Panc1 (cell line): ENCODE results near the gene ERG28. TPM values are rescaled to one million over a fixed set of nuclear protein-coding genes. Genes with fewer than 3 reads are reported as not detected.

Experiments used
- ATAC-seq: fragments of 200-7000 bp; cut with Tn5 transposase; 2 replicates; pipeline ENCODE4 v1.9.1; 2020; ENCODE audit warnings: mild to moderate bottlenecking, moderate library complexity
- BruUV-seq: library from RNA; stranded (reverse); fragments of 400-500 nt; replicated peaks from 2 replicates; lab custom pipeline; 2021; lab: Mats Ljungman, UMichigan
- CTCF ChIA-PET: fragments of 300-600 bp; sonication (Branson Sonifier 250); formaldehyde crosslinking; loops from one replicate; lab custom pipeline; 2022; ENCODE audit warnings: antibody characterized with exemption; lab: Charles Lee
- POLR2A ChIA-PET: fragments of 300-600 bp; sonication (Branson Sonifier 250); formaldehyde crosslinking; loops from one replicate; lab custom pipeline; 2022; ENCODE audit warnings: antibody characterized with exemption; lab: Charles Lee
- DNase-seq: peaks from one replicate; pipeline ENCODE4 v3.0.0-alpha.2; 2010; ENCODE audit warnings: low read depth, low spot score
- H3K27ac ChIP-seq: 2 replicates; pipeline ENCODE4 v1.5.1; 2011; ENCODE audit warnings: mild to moderate bottlenecking, low read length, inconsistent platforms
- H3K27me3 ChIP-seq: fragments of 200-500 bp; sonication (Bioruptor generic); 2 replicates; pipeline ENCODE4 v1.6.0; 2014; ENCODE audit warnings: low read length, inconsistent platforms; ENCODE audit not compliant: control insufficient read depth, insufficient read depth
- H3K36me3 ChIP-seq: fragments of 200-500 bp; sonication (Bioruptor generic); 2 replicates; pipeline ENCODE4 v1.5.1; 2014; ENCODE audit warnings: inconsistent platforms, mild to moderate bottlenecking, low read length, moderate library complexity; ENCODE audit not compliant: control insufficient read depth, insufficient read depth
- H3K4me1 ChIP-seq: 2 replicates; pipeline ENCODE4 v1.5.1; 2011; ENCODE audit warnings: inconsistent platforms, mild to moderate bottlenecking, low read length, moderate library complexity; ENCODE audit not compliant: control insufficient read depth, insufficient read depth
- H3K4me3 ChIP-seq, 2 experiments: 2 replicates each; pipeline ENCODE4 v1.5.1; 2011 to 2012; ENCODE audit warnings: low read depth in 2 of 2, low read length in 2 of 2, mild to moderate bottlenecking in 2 of 2, inconsistent platforms in 1 of 2, moderate library complexity in 1 of 2
- H3K9me3 ChIP-seq: fragments of 200-500 bp; sonication (Bioruptor generic); 2 replicates; pipeline ENCODE4 v1.5.1; 2014; ENCODE audit warnings: low read depth, mild to moderate bottlenecking, inconsistent platforms, low read length, moderate library complexity; ENCODE audit not compliant: control insufficient read depth, insufficient read depth
- POLR2AphosphoS5 ChIP-seq: IDR thresholded peaks from 2 replicates; pipeline ENCODE4 v1.6.1; 2012; ENCODE audit warnings: mild to moderate bottlenecking, low read depth, low read length, moderate library complexity
- SIN3A ChIP-seq: IDR thresholded peaks from 2 replicates; pipeline ENCODE4 v1.6.1; 2012; ENCODE audit warnings: low read depth, mild to moderate bottlenecking, low read length, moderate library complexity, borderline replicate concordance; ENCODE audit not compliant: insufficient read depth
- TCF7L2 ChIP-seq: IDR thresholded peaks from 2 replicates; pipeline ENCODE4 v1.6.1; 2011; ENCODE audit warnings: mild to moderate bottlenecking, low read depth, low read length, inconsistent platforms
- in situ Hi-C: cut with HindIII; loops from 2 replicates; pipeline ENCODE4 v1.10.0; 2016; ENCODE audit warnings: low sequenced_read_pairs, low pct_unique_long_range_greater_than_20kb
- intact Hi-C: fragments of 100-400 bp; cut with micrococcal nuclease; formaldehyde crosslinking; loops from one replicate; pipeline ENCODE4 v1.10.0; 2022; ENCODE audit not compliant: unreplicated experiment
- total RNA-seq: library from RNA; stranded (reverse); gene quantifications from one replicate; pipeline ENCODE4 v1.2.1, GENCODE V29; 2021; ENCODE audit not compliant: unreplicated experiment
- TF ChIP-seq, protein P1 (sequence below): fragments of 450-650 bp; IDR thresholded peaks from 2 replicates; pipeline ENCODE4 v1.5.1; 2017; ENCODE audit warnings: mild to moderate bottlenecking
- TF ChIP-seq, protein P2 (sequence below), 2 experiments: IDR thresholded peaks; 2 replicates each; pipeline ENCODE4 v1.6.1; 2011 to 2012; ENCODE audit warnings: low read depth in 2 of 2, control low read depth in 1 of 2, low read length in 1 of 2, mild to moderate bottlenecking in 1 of 2, moderate library complexity in 1 of 2; ENCODE audit not compliant: insufficient read depth in 1 of 2

ERG28 gene
- total RNA-seq, 1 experiment from 2014 or later, result 23.1 TPM

DNA sequence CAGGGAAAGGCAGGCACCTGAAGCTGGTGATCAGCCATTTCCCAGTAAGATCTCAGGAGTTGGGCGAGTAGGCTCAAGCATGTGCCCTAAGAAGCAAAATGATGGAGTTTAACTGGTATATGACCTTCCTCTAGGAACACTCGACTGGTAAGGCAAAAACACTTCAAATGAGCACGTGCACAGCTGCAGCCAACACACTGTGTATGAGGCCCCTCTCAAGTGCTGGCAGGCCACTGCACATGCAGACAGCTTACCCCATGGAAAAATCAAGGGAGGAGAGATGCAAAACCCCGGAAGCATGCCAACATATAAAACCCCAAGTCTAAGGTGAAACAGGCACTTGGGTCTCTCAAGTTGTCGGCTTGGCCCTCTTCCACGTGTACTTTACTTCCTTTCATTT, 39.6 kb upstream of the ERG28 start:
- no peaks in the 10 kb centered on the region for H3K4me1 ChIP-seq
- H3K27me3 ChIP-seq, result no peaks in the 10 kb centered on the region
- in situ Hi-C loops (no loop called here), intact Hi-C loops (no loop called here)
- H3K9me3 ChIP-seq, result no peaks in the 10 kb centered on the region
- H3K36me3 ChIP-seq, result no peaks in the 10 kb centered on the region; the same call in 1 of the 2 replicates
- ATAC-seq (no peak), DNase-seq (no peak)
- ChIA-PET CTCF (no interaction called here), POLR2A (no interaction called here)
- TF ChIP-seq, protein P1, sequence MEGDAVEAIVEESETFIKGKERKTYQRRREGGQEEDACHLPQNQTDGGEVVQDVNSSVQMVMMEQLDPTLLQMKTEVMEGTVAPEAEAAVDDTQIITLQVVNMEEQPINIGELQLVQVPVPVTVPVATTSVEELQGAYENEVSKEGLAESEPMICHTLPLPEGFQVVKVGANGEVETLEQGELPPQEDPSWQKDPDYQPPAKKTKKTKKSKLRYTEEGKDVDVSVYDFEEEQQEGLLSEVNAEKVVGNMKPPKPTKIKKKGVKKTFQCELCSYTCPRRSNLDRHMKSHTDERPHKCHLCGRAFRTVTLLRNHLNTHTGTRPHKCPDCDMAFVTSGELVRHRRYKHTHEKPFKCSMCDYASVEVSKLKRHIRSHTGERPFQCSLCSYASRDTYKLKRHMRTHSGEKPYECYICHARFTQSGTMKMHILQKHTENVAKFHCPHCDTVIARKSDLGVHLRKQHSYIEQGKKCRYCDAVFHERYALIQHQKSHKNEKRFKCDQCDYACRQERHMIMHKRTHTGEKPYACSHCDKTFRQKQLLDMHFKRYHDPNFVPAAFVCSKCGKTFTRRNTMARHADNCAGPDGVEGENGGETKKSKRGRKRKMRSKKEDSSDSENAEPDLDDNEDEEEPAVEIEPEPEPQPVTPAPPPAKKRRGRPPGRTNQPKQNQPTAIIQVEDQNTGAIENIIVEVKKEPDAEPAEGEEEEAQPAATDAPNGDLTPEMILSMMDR, result no peak
- no peak for TF ChIP-seq SIN3A
- TF ChIP-seq TCF7L2, result no peak
- no peak for TF ChIP-seq POLR2AphosphoS5
- TF ChIP-seq, protein P2, sequence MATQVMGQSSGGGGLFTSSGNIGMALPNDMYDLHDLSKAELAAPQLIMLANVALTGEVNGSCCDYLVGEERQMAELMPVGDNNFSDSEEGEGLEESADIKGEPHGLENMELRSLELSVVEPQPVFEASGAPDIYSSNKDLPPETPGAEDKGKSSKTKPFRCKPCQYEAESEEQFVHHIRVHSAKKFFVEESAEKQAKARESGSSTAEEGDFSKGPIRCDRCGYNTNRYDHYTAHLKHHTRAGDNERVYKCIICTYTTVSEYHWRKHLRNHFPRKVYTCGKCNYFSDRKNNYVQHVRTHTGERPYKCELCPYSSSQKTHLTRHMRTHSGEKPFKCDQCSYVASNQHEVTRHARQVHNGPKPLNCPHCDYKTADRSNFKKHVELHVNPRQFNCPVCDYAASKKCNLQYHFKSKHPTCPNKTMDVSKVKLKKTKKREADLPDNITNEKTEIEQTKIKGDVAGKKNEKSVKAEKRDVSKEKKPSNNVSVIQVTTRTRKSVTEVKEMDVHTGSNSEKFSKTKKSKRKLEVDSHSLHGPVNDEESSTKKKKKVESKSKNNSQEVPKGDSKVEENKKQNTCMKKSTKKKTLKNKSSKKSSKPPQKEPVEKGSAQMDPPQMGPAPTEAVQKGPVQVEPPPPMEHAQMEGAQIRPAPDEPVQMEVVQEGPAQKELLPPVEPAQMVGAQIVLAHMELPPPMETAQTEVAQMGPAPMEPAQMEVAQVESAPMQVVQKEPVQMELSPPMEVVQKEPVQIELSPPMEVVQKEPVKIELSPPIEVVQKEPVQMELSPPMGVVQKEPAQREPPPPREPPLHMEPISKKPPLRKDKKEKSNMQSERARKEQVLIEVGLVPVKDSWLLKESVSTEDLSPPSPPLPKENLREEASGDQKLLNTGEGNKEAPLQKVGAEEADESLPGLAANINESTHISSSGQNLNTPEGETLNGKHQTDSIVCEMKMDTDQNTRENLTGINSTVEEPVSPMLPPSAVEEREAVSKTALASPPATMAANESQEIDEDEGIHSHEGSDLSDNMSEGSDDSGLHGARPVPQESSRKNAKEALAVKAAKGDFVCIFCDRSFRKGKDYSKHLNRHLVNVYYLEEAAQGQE (IDR thresholded peaks at IDR 0.05; ENCODE audit: insufficient read depth in 1 of 2, low read depth in 2 of 2, low read length in 1 of 2), result no peak
- no peak overlapping the region for H3K27ac ChIP-seq
- BruUV-seq, result no TSS peak
- H3K4me3 ChIP-seq, result no peak overlapping the region

DNA sequence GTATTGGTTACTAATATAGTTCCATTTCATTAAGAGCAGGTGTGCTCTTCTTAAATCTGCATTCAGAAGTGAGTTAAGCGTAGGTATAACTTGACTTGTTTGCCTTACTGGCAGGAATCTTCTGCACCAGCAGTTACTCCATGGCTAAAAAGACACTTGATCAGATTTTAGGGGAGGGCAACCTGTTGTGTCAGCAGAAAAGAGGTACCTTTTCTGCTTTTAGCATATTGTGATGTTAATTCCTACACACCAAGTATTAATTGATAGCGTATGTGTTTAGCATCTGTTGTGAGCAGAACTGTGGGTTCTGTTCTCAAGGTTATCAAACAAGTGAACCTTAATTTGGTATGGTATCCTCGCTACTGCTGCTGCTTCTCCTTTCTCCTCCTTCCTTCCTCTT, 38.7 kb upstream of the ERG28 start:
- CTCF ChIA-PET, result no interaction called here
- intact Hi-C loops, result no loop called here
- H3K27ac ChIP-seq, result no peak overlapping the region
- ATAC-seq (no peak), DNase-seq (no peak)
- no peak overlapping the region for H3K4me3 ChIP-seq
- H3K36me3 ChIP-seq, result no peaks in the 10 kb centered on the region; the same call in 1 of the 2 replicates
- TF ChIP-seq, protein P1, result no peak
- no peak for TF ChIP-seq POLR2AphosphoS5
- TF ChIP-seq TCF7L2, result no peak
- TF ChIP-seq SIN3A, result no peak
- TF ChIP-seq, protein P2 (IDR thresholded peaks at IDR 0.05; ENCODE audit: insufficient read depth in 1 of 2, low read depth in 2 of 2, low read length in 1 of 2), result no peak
- H3K4me1 ChIP-seq, result no peaks in the 10 kb centered on the region
- BruUV-seq, result no TSS peak
- in situ Hi-C loops, result no loop called here
- no peaks in the 10 kb centered on the region for H3K9me3 ChIP-seq
- POLR2A ChIA-PET, result no interaction called here
- H3K27me3 ChIP-seq, result no peaks in the 10 kb centered on the region
